GM19328 (cell line): ENCODE data around the gene SHC4.
"Not testable (repeated sequence)": the region's sequence is repeated elsewhere in the genome, so short reads cannot be mapped to it uniquely, and the experiment has no call there.

Experiments
- ATAC-seq: cut with Tn5 transposase; IDR thresholded peaks from one replicate; pipeline ENCODE4 v1.9.1; 2021; ENCODE audit warnings: mild to moderate bottlenecking, moderate library complexity; ENCODE audit not compliant: unreplicated experiment

SHC4 gene

DNA sequence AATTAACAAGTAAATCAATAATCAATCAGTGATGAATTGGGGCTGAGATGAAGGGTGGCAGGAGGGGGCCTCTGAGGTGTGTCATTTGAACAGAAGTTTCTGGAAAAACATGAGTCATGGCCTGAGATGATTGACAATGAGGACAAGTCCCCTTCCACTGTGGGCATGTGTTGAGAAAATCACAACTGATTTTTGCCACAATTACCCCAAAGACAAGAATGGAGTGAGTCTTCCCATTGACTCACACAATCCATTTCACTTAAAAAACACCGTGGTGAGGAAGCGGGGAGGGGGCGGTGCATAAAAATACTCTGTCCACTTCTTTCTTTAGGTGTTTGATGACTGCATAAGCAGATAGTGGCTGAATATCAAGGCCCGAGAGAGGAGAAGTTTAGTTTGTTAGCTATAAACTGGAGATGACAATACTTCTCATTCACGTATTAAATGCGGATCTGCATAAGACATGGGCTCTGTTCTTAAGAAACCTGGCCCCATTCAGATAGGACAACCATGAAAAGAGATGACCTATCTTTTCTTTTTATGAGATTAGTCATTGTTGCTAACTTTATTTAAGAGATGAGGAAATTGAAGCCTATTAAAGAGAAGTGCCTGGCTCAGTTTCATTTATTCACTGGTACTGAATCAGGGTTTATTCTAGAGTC, 34.7 kb downstream of the SHC4 start:
- ATAC-seq, result no peak

DNA sequence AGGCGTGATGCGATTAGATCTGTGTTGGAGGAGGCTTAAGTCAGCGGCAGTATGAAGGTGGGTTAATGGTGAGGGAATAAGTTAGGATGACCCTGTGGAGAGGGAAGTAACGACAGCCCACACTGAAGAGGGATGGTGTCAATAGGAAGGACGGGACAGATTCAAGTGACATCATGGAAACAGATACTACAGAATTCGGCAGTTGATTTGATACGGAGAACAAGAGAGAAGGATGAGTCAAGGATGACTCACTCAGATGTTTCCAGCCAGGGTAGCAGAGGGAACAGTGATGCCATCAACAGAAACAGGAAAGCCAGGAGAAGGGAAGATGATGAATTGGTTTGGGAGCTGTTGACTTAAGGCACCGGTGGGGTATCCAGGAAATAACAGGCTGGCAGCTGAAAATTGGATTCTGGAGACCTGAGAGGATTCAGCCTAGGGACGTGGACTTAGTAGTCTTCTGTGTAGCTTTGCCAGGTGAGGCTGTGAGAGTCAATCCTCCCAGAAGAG, 38.0 kb downstream of the SHC4 start:
- ATAC-seq, result no peak

- no peak for ATAC-seq
Observed at GRCh38 chr15:48924528-48925393, 39.0 kb downstream of the SHC4 start.

- ATAC-seq, result no peak
Observed at GRCh38 chr15:48922046-48922445, 41.7 kb downstream of the SHC4 start.

DNA sequence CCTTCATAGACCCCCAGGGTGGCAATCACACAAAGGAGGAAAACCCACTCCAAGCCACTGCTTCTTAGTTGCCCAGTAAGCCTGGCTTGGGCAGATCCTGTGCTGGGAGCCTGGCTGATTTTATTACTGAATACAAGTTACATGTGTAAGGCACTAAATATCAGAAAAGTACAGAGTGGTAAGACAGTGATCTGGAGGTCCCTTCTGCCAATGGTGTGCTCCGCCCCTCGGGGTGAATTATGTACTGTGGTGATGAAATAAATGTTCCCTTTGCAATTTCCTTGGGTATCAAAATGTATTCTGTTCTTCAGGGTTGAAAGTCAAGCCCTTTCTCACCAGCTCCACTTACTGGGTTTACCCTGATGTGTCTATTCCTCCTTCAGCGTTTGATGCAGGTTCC, 47.0 kb downstream of the SHC4 start:
- no peak for ATAC-seq

- no peak for ATAC-seq
Observed at GRCh38 chr15:48915861-48916260, 47.9 kb downstream of the SHC4 start.

DNA sequence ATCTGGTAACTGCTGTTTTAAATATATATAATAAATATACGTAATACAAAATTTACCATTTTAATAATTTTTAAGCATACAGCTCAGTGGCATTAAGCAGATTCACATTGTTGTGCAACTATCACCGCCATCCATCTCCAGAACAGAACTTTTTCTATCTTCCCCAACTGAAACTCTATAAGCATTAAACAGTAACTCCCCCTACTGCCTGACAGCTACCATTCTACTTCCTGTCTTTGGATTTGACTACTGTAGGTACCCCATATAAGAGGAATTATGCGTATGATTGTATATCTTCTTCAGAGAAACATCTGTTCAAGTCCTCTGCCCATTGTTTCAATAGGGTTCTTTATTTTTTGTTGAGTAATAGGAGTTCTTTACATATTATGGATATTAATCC, 49.0 kb downstream of the SHC4 start:
- no peak for ATAC-seq

- no peak for ATAC-seq
Observed at GRCh38 chr15:48913141-48913540, 50.6 kb downstream of the SHC4 start.

GRCh38 chr15:48910554-48910953, 53.2 kb downstream of the SHC4 start:
- ATAC-seq, result not testable (repeated sequence)

GRCh38 chr15:48909313-48909712, 54.4 kb downstream of the SHC4 start:
- ATAC-seq, result not testable (repeated sequence)

DNA sequence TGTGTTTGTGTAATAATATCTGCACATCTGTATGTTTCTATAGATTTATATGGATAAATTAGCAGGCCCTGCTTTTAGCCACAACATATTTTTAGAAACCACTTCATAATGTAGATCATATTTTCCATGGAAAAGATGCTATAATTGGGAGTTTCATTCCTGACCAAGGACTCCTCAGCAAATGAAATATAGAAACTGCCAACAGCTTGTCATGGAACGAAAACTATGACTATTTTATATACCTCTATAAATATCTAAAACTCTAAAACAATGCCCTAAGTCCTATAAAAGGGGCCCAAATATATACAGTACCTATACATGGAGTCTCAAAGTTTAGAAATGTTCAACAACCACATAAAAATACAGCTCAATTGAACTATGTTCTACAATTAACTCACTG, 57.9 kb downstream of the SHC4 start:
- ATAC-seq, result no peak

- no peak for ATAC-seq
Observed at GRCh38 chr15:48905216-48905615, 58.5 kb downstream of the SHC4 start.

DNA sequence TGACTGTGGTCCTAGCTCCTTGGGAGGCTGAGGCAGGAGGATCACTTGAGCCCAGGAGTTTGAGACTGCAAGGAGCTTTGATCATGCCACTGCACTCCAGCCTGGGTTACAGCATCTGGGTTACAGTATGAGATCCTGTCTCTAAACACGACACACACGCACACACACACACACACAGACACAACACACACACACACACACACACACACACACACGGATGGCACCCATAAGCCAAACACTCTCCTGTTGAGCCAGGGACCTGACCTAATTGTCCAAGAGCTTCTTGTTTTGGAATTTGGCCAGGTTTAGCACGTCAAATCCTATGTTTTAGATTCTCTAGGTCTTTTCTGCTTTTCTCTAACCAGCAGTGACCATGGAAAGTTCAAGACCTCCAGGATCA, 59.0 kb downstream of the SHC4 start:
- no peak for ATAC-seq

GRCh38 chr15:48899793-48900192, 63.9 kb downstream of the SHC4 start:
- ATAC-seq, result no peak

- ATAC-seq, result no peak
Observed at GRCh38 chr15:48898446-48898845, 65.3 kb downstream of the SHC4 start.

- no peak for ATAC-seq
Observed at GRCh38 chr15:48898032-48898431, 65.7 kb downstream of the SHC4 start.

- ATAC-seq, result no peak
Observed at GRCh38 chr15:48896869-48897814, 66.6 kb downstream of the SHC4 start.

- no peak for ATAC-seq
Observed at GRCh38 chr15:48893311-48893710, 70.4 kb downstream of the SHC4 start.

GRCh38 chr15:48891232-48891765, 72.4 kb downstream of the SHC4 start:
- ATAC-seq, result no peak

DNA sequence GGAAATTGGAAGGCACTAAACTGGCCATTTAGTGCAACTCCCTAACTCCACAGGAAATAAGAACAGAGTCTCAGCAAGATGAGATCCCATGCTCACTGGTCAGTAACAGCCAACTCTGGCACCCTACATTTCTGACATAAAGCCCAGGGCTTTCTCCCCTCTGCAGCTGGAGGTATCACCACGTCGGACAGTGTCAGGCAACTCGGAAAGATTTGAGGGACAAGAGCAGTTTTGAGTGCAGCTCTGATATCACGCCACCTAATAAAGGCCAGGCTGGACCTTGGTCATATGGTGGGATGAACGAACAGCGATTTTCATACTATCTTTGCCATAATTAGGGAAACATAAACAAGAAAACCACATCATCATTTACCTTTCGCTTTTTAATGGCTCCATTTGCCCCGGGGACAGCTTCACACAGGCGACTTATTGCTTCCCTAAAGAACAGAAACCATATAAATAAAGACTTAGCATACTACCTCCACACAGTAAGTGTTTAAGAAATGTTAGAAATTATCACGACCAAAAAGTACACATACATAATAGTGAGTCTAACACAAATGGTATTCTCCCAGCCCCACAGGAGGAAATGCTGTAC, 73.2 kb downstream of the SHC4 start:
- no peak for ATAC-seq
